Right lobe of liver (tissue), 4 donors: ENCODE results near the gene GNAT3.

Experiments used
- CTCF ChIP-seq, 4 donors: fragments of 200-600 bp in 3 of 4; fragments of 450-650 bp in 1 of 4; IDR thresholded peaks; one replicate each; pipeline versions ENCODE4 v1.5.1 to v1.8.0; 2016 to 2022; ENCODE audit warnings: antibody characterized with exemption in 4 of 4, mild to moderate bottlenecking in 2 of 4
- POLR2A ChIP-seq: fragments of 450-650 bp; IDR thresholded peaks from one replicate; pipeline ENCODE4 v1.6.1; 2017; ENCODE audit warnings: antibody characterized with exemption, mild to moderate bottlenecking
- donor health status: DM: no; HTN: no; CAD: no.
- donor health status: DM: no; HTN: no; CAD: no.
- donor health status: DM: no; HTN: yes; CAD: no.

- TF ChIP-seq CTCF (IDR thresholded peaks at IDR 0.05) (no peak), POLR2A (no peak)
These were observed 11.5 kb downstream of the GNAT3 start for GRCh38 chr7:80500325-80500724.
